GM04504 (cell line): ENCODE results near the gene SMG1.
A peak's percentile ranks its signal among the peaks of the same experiment; 100 is the strongest.

Experiments
- DNase-seq: peaks from one replicate; pipeline ENCODE4 v3.0.0-alpha.2; 2012; ENCODE audit warnings: low read depth

Gene SMG1

DNA sequence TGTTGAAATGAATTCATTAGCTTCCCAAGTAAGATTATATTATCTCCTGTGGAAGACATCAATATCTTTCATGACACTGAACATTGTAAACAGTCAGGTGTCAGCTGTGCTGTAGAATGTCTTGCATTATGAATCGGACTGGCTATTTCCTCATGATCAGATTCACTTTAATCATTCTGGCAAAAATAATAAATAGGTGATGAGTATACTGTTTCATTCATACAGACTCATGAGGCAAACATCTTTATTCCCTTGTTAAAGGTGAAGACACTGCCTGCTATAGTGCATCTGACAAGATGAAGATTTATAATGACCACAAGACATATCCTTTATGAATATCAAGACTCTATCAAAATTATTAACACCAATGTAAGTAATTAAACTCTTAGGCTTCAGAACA lies 73.6 kb downstream of the SMG1 start:
- DNase-seq = no peak

- DNase-seq = no peak
Observed at GRCh38 chr16:18846416-18846815, 79.8 kb downstream of the SMG1 start.

- DNase-seq = no peak
Observed at GRCh38 chr16:18842565-18842964, 83.6 kb downstream of the SMG1 start.

- no peak for DNase-seq
Observed at GRCh38 chr16:18841833-18842525, 84.2 kb downstream of the SMG1 start.

GRCh38 chr16:18839555-18839954 lies 86.7 kb downstream of the SMG1 start:
- DNase-seq = no peak

DNA sequence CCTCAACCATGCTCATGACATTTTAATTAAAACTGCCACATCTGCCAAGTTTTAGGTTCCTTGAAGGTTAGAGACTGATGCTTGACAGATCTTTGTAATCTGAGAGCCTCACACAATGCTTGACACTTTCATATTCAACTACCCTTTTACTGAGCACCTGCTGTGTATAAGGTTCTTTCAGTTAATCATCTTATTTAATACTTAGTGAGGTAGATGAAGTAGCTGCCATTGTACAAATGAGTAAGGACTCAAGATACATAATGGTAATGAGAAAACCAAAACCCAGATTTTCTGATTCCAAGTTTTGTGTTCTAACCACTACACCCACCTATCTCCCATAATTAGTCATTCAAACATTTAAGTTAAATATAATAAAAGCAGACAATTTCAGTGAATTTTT lies 89.5 kb downstream of the SMG1 start:
- DNase-seq = no peak

GRCh38 chr16:18834864-18835263 lies 91.3 kb downstream of the SMG1 start:
- DNase-seq = no peak

GRCh38 chr16:18833707-18834505 lies 92.3 kb downstream of the SMG1 start:
- no peak for DNase-seq

DNA sequence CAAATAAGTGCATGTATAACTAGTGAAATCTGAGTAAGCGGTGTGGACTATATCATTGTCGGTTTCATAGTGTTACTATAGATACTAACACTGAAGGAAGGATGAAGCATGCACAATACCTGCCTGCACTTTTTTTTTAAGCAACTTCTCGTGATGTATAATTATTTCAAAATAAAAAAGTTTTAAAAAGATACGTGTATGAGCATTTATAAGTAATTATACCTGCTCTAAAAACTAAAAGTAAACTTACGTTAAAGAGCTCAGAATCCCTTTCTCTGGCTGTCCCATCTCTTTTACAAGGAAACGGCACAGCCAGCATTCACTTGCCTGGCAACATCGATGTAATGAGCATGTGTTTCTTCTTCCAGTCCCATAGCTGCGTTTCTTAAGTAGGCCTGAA lies 93.6 kb downstream of the SMG1 start:
- DNase-seq = no peak

DNA sequence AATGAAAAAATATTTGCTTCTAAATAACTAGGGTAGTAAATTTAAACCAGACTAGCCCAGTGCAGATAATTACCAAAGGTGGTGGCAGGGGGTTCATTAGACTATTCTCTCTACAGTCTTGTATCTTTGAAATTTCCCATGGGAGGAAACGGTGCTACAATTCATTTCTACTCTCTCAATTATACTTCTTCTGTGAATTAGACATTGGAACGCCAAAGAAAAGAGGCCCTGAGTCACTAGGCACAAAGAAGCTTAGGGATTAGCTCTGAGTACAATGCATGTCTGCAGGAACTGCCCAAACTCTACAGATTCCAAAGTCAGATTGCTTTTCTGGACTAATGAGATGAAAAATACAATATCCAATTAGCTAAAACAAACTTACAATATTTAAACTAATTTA lies 94.2 kb downstream of the SMG1 start:
- no peak for DNase-seq

DNA sequence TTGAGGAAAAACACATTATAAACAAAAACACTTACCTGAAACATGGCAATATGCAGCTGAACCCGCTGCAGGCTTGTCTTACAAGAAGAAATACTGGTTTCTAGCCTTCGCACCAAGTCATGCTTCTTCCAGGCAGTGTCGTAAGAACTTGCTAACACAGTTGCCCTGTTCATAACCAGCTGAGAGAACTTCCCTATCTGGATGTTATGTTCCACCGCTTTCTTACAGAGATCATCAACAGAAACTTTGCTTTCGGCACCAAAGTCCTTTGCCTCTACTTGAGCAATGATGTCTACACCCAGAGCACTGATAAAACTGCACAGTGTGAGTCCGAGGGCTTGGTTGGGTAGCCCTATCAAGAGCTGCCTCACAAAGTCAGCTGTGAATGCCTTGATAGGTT lies 97.0 kb downstream of the SMG1 start:
- no peak for DNase-seq

GRCh38 chr16:18827890-18828289 lies 98.3 kb downstream of the SMG1 start:
- DNase-seq = no peak

DNA sequence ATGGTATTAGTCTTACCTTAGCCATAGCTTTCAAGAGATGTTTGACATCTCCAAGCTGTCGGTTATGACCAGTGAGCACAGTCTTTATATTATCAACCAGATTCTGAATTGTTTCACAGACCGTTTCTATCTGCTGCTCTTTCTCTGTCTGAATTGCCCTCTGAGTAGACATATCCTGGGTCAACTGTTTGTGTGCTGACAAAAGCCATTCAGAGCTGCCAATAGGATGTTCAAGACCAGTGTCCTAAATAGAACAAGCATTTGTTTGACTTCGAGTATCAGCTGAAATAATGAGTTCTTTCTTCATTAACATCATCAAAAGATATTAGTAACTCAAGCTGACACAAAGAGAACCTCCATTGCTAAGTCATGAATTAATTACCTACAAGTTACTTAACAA lies 109.9 kb downstream of the SMG1 start:
- no peak for DNase-seq

GRCh38 chr16:18811925-18812324 lies 114.3 kb downstream of the SMG1 start:
- no peak for DNase-seq

DNA sequence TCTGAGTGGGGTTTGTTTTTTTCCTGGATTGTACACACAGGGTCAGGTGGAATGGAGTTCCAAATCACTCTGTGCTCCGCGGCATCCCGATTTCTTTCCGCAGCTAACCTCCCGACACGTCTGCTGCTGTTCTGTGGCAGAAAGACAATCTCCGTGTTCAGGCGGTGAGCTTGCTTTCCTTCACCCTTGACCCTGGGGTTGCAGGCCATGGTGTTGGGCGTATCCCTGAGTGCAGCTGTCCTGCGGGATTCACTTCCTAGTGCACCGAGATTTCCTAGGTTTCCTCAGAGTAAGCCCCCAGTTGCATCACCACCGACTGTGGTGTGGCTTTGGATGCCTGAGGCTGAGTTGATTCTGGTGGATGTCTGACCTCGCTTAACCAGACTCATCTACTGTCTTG lies 117.0 kb downstream of the SMG1 start:
- DNase-seq = no peak

- no peak for DNase-seq
Observed at GRCh38 chr16:18805257-18805773, 120.9 kb downstream of the SMG1 start.

DNA sequence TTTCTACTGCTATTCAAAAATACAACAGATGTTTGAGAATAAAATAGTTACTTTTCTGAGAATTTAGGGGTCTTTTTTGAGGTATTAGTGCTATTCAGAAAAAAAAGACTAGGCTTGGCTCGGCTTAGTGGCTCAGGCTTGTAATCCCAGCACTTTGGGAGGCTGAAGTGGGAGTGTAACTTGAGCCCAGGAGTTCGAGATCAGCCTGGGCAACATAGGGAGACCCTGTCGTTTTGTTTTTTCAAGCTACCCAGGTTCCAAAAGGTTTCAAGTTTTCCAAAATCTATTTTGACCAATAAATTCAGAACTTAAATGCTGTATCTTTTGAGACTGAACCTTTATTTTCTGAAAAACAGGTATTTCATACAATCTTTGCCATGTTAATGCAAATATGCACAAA lies 121.7 kb downstream of the SMG1 start:
- DNase-seq = no peak

- peak; percentile 19 for DNase-seq
Observed at GRCh38 chr16:18803569-18804462, 122.4 kb downstream of the SMG1 start.

DNA sequence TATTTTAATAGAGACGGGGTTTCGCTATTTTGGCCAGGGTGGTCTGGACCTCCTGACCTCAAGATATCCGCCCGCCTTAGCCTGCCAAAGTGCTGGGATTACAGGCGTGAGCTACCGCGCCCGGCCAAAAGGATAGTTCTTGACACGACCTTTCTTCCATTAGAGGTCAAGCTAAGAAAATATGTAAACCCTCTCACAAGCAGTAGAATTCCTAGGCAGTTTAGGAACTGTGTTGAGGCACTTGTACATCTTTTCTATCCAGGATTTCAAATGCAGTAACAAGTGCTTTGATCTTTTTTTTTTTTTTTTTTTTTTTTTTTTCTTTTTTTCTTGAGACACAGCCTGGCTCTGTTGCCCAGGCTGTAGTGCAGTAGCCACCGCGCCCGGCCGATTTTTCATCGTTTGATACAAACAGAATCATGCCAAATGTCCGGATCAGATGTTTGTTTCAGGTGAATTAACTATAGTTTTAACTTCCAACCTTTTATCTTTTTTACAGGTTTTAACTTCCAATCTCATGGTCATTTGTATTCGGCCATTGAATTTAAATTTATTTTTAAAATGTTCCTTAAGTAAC lies 123.4 kb downstream of the SMG1 start:
- DNase-seq = no peak

DNA sequence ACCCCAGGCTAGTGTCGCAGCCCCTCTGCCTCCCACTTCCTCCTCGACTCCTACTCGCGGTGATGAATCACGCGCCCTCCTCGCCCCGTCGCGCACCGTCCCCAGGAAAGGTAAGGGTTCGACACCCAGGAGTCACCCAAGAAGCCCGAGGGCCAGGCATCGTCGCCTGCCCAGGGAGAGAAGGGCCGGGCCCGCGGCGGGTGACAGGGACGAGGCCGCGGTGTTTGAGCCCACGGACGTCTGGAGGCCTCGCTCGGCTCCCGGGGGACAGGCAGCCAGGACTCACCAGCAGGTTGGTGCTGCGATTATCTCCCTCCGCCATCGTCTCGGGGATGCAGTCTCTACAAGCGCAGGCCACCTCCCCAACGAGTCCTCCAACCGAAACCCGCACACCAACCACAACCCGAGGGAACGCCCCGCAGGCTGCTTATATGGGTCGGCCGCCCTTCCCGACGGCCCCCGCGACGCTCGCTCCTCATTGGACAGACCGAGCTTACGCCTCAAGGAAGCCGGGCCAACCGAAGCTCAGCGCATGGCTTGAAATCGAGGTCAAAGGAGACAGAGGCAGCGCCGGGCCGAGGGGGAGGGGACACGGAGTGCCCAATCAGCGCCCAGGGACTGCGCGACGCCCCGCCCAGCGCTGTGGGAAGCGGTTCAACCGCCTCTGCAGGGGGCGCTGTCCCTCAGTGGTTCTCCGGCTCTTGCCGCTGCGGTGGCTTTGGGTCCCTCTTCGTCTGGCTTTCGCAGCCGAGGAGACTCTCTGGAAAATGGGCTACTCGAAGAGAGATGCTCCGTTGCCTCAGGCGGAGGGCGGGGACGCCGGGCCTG lies 124.8 kb downstream of the SMG1 start, which contains the start of gene ARL6IP1:
Gene ARL6IP1 (minus strand): TSS at position 405 of the 828 bp plus-strand sequence. CDS start 83 bp downstream, at position 322.
- DNase-seq = peak; percentile 99

DNA sequence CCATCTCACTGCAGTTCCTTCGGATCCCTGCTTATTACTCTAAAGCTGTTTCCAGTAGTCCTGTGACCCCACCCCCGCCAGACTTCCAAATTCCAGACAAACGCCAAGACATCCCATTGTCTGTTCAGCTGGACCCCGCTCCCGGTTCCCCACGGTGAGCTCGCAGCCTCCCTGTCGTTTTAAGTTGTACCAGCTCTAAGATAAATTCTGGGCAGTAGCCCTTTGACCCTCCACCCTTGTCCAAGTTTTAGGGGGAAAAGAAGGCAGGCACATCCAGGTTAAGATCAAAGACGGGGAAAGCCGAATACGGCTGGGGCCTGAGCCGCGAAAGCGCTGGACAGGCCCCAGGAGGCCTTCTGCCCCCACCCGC lies 125.4 kb downstream of the SMG1 start:
- DNase-seq = no peak
